Testis (tissue), 2 donors: ENCODE results near the gene SYK.

Source experiments
- POLR2A ChIP-seq: fragments of 450-650 bp; IDR thresholded peaks from one replicate; pipeline ENCODE4 v1.6.1; 2017; ENCODE audit warnings: antibody characterized with exemption, mild to moderate bottlenecking, moderate library complexity
- TF ChIP-seq, protein P1 (sequence below), 3 experiments: fragments of 450-650 bp in 2 of 3; fragments of 200-600 bp in 1 of 3; sonication (generic) in 1 of 3; IDR thresholded peaks; one replicate each; pipeline ENCODE4 v1.5.1; 2016 to 2019; ENCODE audit warnings: antibody characterized with exemption in 3 of 3, mild to moderate bottlenecking in 2 of 3, moderate library complexity in 1 of 3

GRCh38 chr9:90909225-90909624 is 107.6 kb downstream of the SYK start:
- TF ChIP-seq, protein P1, sequence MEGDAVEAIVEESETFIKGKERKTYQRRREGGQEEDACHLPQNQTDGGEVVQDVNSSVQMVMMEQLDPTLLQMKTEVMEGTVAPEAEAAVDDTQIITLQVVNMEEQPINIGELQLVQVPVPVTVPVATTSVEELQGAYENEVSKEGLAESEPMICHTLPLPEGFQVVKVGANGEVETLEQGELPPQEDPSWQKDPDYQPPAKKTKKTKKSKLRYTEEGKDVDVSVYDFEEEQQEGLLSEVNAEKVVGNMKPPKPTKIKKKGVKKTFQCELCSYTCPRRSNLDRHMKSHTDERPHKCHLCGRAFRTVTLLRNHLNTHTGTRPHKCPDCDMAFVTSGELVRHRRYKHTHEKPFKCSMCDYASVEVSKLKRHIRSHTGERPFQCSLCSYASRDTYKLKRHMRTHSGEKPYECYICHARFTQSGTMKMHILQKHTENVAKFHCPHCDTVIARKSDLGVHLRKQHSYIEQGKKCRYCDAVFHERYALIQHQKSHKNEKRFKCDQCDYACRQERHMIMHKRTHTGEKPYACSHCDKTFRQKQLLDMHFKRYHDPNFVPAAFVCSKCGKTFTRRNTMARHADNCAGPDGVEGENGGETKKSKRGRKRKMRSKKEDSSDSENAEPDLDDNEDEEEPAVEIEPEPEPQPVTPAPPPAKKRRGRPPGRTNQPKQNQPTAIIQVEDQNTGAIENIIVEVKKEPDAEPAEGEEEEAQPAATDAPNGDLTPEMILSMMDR (IDR thresholded peaks at IDR 0.05): no peak
- no peak for TF ChIP-seq POLR2A
